ENCODE results near the gene GTSF1L.

DNA sequence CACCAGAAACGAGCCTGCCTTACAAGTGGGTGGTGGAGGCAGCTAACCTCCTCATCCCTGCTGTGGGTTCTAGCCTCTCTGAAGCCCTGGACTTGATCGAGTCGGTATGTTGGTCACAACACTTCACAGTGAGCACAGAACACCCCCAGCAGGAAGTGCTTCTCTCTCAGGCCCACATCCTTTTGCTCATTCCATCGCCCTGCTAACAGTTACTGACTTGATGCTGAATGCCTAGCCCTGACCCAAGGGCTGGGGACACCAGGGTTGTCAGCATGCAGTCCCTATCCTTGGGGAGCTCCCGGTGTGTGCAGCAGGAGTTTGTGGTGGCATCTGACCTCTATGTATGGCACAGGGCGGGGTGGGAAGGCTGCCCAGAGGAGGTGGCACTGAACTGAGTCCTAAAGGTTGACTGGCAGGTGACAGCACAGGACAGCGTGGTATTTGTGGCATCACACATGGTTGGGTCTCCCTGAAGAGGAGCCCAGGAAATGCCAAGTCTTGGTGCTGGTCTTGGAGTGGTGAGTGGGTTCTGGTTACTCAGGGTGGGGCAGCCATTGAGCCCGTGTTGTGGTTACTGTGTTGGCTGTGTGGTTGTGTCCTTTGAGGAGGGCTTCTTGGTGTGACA, 26.7 kb downstream of the GTSF1L start:
- TF ChIP-seq, protein P1, sequence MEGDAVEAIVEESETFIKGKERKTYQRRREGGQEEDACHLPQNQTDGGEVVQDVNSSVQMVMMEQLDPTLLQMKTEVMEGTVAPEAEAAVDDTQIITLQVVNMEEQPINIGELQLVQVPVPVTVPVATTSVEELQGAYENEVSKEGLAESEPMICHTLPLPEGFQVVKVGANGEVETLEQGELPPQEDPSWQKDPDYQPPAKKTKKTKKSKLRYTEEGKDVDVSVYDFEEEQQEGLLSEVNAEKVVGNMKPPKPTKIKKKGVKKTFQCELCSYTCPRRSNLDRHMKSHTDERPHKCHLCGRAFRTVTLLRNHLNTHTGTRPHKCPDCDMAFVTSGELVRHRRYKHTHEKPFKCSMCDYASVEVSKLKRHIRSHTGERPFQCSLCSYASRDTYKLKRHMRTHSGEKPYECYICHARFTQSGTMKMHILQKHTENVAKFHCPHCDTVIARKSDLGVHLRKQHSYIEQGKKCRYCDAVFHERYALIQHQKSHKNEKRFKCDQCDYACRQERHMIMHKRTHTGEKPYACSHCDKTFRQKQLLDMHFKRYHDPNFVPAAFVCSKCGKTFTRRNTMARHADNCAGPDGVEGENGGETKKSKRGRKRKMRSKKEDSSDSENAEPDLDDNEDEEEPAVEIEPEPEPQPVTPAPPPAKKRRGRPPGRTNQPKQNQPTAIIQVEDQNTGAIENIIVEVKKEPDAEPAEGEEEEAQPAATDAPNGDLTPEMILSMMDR (IDR thresholded peaks at IDR 0.05): no peak
- no peak for TF ChIP-seq POLR2AphosphoS5 (IDR thresholded peaks at IDR 0.05)

Measured in prostate gland (tissue), 2 donors.